GM18870 (cell line): Measurements from ENCODE around the gene YJEFN3.

ENCODE experiments used
- ATAC-seq: cut with Tn5 transposase; IDR thresholded peaks from one replicate; pipeline ENCODE4 v1.9.1; 2021; ENCODE audit warnings: moderate library complexity; ENCODE audit not compliant: unreplicated experiment

The YJEFN3 gene

DNA sequence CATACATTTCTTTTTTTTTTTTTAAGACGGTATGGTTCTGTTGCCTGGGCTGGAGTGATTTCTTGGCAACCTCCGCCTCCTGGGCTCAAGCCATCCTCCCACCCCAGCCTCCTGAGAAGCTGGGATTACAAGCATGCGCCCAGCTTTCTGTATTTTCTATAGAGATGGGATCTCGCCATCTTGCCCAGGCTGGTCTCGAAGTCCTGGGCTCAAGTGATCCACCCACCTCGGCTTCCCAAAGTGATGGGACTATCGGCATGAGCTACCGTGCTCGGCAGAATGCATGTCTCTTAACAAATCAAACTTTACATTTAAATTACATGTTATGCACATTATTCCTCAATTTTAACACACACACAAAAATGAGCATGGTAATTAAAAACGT is 11.5 kb upstream of the YJEFN3 start:
- ATAC-seq = no peak

- ATAC-seq = no peak
These were observed 7.7 kb upstream of the YJEFN3 start for GRCh38 chr19:19520989-19521388.

GRCh38 chr19:19523177-19523576 is 5.5 kb upstream of the YJEFN3 start:
- no peak for ATAC-seq

GRCh38 chr19:19524053-19524452 is 4.7 kb upstream of the YJEFN3 start:
- ATAC-seq = no peak

- ATAC-seq = no peak
These were observed 2.9 kb upstream of the YJEFN3 start for GRCh38 chr19:19525611-19526380.

DNA sequence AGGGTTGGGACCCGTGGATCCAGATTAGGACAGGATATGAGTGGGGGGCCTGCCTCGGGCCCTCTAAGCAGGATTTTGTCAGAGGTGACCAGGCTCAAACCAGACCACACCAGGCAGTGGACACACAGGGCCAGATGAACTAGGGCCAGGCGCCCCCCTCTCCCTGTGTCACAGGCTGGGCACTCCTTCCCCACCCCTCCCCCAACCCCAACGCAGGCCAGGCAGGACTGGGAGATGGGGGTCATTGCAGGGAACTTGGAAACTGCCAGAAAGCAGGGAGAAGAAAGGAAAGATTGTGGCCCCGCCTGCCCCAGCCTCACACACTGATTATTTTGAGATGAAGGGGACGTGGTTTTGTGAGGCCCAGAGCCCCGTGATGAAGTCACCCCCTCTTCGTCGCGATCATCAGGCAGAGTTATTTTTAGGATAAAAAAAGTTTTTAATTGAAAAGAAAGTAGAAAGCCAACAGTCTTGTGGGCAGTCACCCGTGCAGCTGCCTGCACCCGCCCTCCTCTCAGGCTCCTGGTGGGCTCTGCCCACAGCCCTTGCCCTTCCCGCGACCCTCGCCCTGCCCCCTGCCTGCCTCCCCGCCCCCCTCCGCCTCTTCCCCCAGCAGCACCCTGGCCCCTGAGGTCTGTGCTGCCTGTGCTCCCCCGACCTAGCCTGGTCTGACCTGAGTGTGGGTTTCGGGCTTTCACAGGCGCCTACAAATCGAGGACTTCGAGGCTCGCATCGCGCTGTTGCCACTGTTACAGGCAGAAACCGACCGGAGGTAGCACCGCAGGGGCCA is 1.9 kb upstream of the YJEFN3 start:
- ATAC-seq = no peak

GRCh38 chr19:19527371-19527656 is 1.4 kb upstream of the YJEFN3 start:
- ATAC-seq = no peak

GRCh38 chr19:19527674-19528625 is 761 bp upstream of the YJEFN3 start:
- ATAC-seq = no peak

DNA sequence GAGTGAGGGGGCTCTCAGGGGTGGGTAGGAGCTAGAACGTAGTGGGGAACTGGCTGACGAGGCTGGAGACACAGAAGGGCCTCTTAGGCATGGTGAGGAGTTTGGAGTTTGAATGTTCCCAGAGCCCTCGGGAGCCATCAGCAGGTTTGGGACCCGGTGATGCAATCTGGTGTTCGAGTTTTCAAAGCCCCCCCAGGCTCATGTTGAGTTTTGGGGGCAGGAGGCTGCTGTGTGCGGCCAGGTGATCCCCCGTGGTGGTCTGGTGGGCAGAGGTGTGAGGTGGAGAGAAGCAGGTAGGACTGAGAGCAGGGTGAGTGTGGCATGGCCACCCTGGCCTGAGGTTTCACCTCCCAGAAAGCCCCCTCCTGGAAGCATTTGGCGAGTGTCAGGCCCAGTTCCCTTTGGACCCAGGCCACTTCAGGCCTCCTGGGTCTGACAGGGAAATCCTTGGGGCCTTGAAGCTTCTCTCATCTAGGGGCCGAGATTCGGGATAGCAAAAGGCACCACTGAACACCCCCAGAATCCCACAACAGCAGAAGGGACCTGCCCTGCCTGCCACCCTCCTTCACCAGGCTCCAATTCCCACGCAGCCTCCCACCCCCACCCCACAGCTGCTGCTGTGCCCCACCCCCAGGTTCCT is 1.2 kb downstream of the YJEFN3 start:
- ATAC-seq = no peak

GRCh38 chr19:19530423-19530804 is 1.7 kb downstream of the YJEFN3 start:
- ATAC-seq = no peak

DNA sequence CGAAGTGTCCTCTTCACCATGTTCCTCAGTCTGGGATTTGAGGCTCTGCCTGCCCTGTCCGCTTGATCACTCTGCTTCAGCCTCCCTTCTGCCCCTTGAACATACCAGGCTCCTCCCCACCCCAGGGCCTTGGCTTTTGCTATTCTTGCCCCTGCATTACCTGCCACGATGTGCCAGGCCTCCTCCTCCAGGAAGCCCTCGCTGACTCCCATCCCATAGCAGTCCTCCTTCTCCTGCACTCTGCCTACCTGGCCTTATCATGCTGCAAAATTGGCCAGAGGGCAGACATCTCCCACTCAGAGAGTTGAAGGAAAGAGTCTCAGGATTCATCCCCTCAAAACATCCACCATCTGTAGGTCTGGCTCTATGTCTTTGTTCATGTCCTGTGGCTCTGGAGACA is 2.2 kb downstream of the YJEFN3 start:
- ATAC-seq = no peak

DNA sequence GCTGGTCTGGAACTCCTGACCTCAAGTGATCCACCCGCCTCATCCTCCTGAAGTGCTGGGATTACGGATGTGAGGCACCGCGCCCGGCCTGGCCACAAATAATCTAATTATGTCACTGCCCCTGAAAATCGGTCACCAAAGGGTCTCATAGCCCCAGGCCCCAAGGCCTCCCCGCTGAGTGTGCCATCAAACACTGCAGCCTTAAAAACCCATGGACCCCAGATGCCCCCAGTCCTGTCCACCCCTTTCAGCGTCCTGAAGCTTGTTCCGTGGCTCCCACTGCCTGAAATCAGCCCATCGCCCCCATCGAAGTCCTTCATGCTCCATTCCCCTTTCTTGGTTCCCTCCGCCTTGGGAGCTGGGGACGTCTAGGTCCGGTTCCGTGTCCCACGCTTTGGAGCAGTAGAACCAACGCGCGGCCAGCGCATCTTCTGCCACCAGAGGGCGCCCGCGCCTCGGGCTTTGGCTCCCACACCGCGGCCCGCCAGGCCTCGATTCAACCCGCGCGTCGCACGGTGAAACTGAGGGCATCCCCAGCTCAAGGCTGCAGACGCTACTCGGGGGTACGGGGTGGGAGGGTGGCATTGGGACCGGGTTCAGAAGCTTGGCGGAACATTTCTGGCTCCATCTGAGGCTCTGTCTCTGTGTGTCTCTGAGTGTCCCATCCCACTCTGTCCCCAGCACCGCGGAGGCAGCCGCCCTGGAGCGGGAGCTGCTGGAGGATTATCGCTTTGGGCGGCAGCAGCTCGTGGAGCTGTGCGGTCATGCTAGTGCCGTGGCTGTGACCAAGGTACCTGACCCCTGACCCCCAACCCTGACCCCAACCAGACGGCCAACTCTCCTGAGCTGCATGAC is 3.5 kb downstream of the YJEFN3 start:
- ATAC-seq = no peak

- no peak for ATAC-seq
These were observed 4.3 kb downstream of the YJEFN3 start for GRCh38 chr19:19532806-19533701.

GRCh38 chr19:19533841-19534240 is 5.1 kb downstream of the YJEFN3 start:
- no peak for ATAC-seq

- ATAC-seq = no peak
These were observed 6.0 kb downstream of the YJEFN3 start for GRCh38 chr19:19534556-19535265.

DNA sequence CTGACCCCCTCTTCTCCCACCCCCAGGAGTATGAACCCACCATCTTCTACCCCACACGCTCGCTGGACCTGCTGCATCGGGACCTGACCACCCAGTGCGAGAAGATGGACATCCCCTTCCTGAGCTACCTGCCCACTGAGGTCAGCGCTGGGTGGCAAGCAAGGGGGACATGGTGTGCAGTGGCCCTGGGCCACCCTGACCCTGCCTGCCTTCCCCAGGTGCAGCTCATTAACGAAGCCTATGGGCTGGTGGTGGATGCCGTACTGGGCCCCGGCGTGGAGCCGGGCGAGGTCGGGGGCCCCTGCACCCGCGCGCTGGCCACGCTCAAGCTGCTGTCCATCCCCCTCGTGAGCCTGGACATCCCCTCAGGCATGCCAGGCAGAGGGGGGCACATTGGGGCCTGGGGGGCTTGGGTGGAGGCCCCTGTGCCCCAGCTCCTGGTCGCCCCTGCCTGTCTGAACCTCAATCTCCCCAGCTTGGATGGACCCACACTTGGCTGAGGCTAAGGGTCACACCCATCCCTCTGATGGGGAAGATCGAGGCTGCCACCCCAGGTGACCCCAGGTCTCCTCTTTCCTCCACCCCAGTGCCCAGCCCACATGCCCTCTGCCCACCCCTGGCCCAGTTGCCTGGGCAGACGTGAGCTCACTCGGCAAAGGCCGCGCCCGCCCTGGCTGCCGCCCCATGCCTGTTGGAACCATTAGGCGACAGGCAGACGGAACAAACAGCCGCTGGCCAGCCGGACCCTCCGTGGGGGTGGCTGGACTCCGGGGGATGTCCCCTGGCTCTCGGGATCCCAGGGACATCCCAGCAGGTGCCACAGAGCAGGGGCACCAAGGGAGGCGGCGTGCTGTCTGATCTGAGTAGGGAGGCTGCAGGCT is 6.8 kb downstream of the YJEFN3 start:
- ATAC-seq = no peak
